ENCODE data around the gene TMEM135. TPM values are rescaled to one million over a fixed set of nuclear protein-coding genes. Genes with fewer than 3 reads are reported as not detected.
"Not testable (repeated sequence)": the region's sequence is repeated elsewhere in the genome, so short reads cannot be mapped to it uniquely, and the experiment has no call there.

TMEM135 gene
- total RNA-seq, 4 donors from 2014 or later = 13.1 to 123 (median 19.1) TPM

DNA sequence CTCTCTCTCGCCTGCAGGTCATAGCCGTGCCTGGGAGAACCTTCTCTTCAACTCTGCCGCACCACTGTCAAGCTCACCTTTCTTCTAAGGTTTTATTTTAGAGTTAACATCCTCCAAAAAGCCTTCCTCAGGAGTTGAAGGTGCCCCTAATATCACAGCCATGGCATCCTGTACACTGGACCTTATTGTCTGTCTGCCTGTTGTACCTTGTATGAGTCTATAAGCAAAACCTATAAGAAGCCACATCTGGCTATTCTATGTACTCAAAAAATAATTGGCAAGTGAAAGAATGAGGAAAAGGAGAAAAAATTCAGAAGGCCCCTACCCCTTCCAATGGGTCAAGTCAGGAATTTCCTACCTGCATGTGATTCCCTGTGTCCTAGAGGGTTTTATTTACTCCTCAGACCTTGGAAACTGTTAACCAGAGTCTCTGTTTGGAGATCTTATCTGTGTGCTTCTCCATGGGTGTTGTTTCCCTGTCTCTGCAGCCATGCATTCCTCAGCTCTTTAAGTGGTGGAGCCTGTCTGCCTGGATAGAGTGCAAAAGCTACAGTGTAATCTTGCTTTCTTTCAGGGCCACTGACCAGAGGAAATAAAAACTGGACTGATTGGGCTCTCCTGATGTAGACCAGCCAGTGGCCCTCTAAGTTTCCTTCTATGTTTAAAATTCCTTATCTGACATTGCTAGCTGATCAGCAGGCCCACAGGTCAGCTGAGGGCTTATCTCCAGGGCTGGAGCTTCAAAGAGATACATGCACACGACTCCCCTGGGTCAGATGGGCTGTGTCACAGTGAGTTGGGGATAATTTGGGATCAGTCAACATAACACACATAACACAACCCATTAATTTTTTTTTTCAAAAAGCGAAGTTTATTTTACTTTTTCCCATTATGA is 37.6 kb upstream of the TMEM135 start:
- TF ChIP-seq POLR2A (IDR thresholded peaks at IDR 0.05) = no peak
- TF ChIP-seq POLR2AphosphoS5 (IDR thresholded peaks at IDR 0.05) = no peak
- Histone ChIP-seq H3K9me3 (no peaks in the 10 kb centered on the region), H3K36me3 (no peaks in the 10 kb centered on the region), H3K27ac (no peak overlapping the region), H3K4me3 (no peak overlapping the region), H3K4me1 (no peaks in the 10 kb centered on the region), H3K27me3 (no peaks in the 10 kb centered on the region)
- in situ Hi-C loops (cut with MboI; ENCODE audit: low pct_ligation_motif_present in 1 of 4, low pct_unique_long_range_greater_than_20kb in 1 of 4, low sequenced_read_pairs in 3 of 4) = no loop called here
- intact Hi-C loops (cut with DNase I; ENCODE audit: low total_unique reads) = no loop called here
- 70 to 83% methylated on average over 4 to 5 of the region's 5 CpGs for WGBS, 2 donors (ENCODE audit: low coverage in 1 of 2)
- DNase-seq = no peak

DNA sequence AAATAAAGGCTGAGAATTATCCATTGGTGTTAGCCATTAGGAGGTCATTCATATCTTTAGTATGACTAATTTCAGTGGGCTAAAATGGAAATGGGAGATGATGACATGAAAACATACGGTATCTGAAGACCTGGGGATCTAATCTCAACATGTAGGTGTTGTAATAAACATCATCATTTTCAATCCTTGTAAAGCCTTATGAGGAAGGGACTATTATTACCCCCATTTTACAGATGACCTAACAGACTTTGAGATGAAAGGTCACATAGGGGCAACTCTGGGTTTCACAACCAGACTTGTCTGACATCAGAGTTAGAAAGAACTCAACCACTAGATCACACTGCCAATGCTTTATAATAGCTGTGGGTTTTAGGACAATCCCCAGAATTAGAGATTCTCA is 34.8 kb upstream of the TMEM135 start:
- in situ Hi-C loops (cut with MboI; ENCODE audit: low pct_ligation_motif_present in 1 of 4, low pct_unique_long_range_greater_than_20kb in 1 of 4, low sequenced_read_pairs in 3 of 4) = no loop called here
- Histone ChIP-seq H3K9me3 (no peaks in the 10 kb centered on the region), H3K4me3 (no peak overlapping the region), H3K27ac (no peak overlapping the region), H3K4me1 (no peaks in the 10 kb centered on the region), H3K36me3 (no peaks in the 10 kb centered on the region), H3K27me3 (no peaks in the 10 kb centered on the region)
- DNase-seq = no peak
- 60 to 79% methylated on average over 1 of the region's 1 CpG for WGBS, 2 donors (ENCODE audit: low coverage in 1 of 2)
- intact Hi-C loops (cut with DNase I; ENCODE audit: low total_unique reads) = no loop called here
- TF ChIP-seq POLR2A (IDR thresholded peaks at IDR 0.05) = no peak
- TF ChIP-seq EP300 (IDR thresholded peaks at IDR 0.05; ENCODE audit: low read depth) = no peak
- no peak for TF ChIP-seq POLR2AphosphoS5 (IDR thresholded peaks at IDR 0.05)
- TF ChIP-seq CTCF (IDR thresholded peaks at IDR 0.05) = no peak

DNA sequence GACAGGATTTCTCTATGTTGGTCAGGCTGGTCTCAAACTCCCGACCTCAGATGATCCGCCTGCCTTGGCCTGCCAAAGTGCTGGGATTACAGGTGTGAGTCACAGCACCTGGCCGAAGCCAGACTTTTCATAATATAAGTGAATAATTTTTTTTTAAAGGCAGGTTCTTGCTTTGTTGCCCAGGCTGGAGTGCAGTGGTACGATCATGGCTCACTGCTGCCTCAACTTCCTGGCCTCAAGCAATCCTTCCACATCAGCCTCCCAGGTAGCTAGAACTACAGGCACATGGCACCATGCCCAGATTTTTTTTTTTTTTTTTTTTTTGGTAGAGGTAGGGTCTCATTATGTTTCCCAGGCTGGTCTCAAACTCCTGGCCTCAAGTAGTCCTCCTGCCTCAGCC is 33.5 kb upstream of the TMEM135 start:
- H3K27me3 ChIP-seq; H3K4me1 ChIP-seq; in situ Hi-C loops (cut with MboI; ENCODE audit: low pct_ligation_motif_present in 1 of 4, low pct_unique_long_range_greater_than_20kb in 1 of 4, low sequenced_read_pairs in 3 of 4); intact Hi-C loops (cut with DNase I; ENCODE audit: low total_unique reads); H3K27ac ChIP-seq; DNase-seq; H3K36me3 ChIP-seq; H3K9me3 ChIP-seq; H3K4me3 ChIP-seq: not testable (repeated sequence)
- 83 to 91% methylated on average over 1 to 4 of the region's 4 CpGs for WGBS, 2 donors (ENCODE audit: low coverage in 1 of 2)

GRCh38 chr11:87005569-87005921 is 32.2 kb upstream of the TMEM135 start:
- TF ChIP-seq EP300 (IDR thresholded peaks at IDR 0.05; ENCODE audit: low read depth) (no peak), POLR2A (IDR thresholded peaks at IDR 0.05) (no peak), CTCF (IDR thresholded peaks at IDR 0.05) (no peak), POLR2AphosphoS5 (IDR thresholded peaks at IDR 0.05) (no peak)
- Histone ChIP-seq H3K36me3 (no peaks in the 10 kb centered on the region), H3K27me3 (no peaks in the 10 kb centered on the region), H3K27ac (no peak overlapping the region), H3K9me3 (no peaks in the 10 kb centered on the region), H3K4me1 (no peaks in the 10 kb centered on the region), H3K4me3 (peak overlapping the region in 1 of 4 donors; percentile 16)
- DNase-seq = no peak
- intact Hi-C loops (cut with DNase I; ENCODE audit: low total_unique reads) (no loop called here), in situ Hi-C loops (cut with MboI; ENCODE audit: low pct_ligation_motif_present in 1 of 4, low pct_unique_long_range_greater_than_20kb in 1 of 4, low sequenced_read_pairs in 3 of 4) (no loop called here)
- 34 to 35% methylated on average over 3 of the region's 3 CpGs for WGBS, 2 donors (ENCODE audit: low coverage in 1 of 2)

GRCh38 chr11:87006035-87006434 is 31.7 kb upstream of the TMEM135 start:
- DNase-seq = no peak
- Histone ChIP-seq H3K9me3 (no peaks in the 10 kb centered on the region), H3K27me3 (no peaks in the 10 kb centered on the region), H3K36me3 (no peaks in the 10 kb centered on the region), H3K4me3 (no peak overlapping the region), H3K27ac (no peak overlapping the region), H3K4me1 (no peaks in the 10 kb centered on the region)
- no peak for TF ChIP-seq EP300 (IDR thresholded peaks at IDR 0.05; ENCODE audit: low read depth)
- no peak for TF ChIP-seq POLR2A (IDR thresholded peaks at IDR 0.05)
- in situ Hi-C loops (cut with MboI; ENCODE audit: low pct_ligation_motif_present in 1 of 4, low pct_unique_long_range_greater_than_20kb in 1 of 4, low sequenced_read_pairs in 3 of 4) = no loop called here
- intact Hi-C loops (cut with DNase I; ENCODE audit: low total_unique reads) = no loop called here
- 78 to 83% methylated on average over 4 of the region's 4 CpGs for WGBS, 2 donors (ENCODE audit: low coverage in 1 of 2)

Measured in transverse colon (tissue), 4 donors.